NCI-H128 (cell line): ENCODE measurements around the gene CAPRIN2.

Source experiments
- DNase-seq: peaks from one replicate; lab custom pipeline; 2025; ENCODE audit not compliant: unreplicated experiment; lab: John Stamatoyannopoulos, UW

Gene CAPRIN2

GRCh38 chr12:30769802-30770201 is 15.1 kb upstream of the CAPRIN2 start:
- DNase-seq, result no peak

GRCh38 chr12:30764251-30764650 is 9.5 kb upstream of the CAPRIN2 start:
- no peak for DNase-seq

- no peak for DNase-seq
Measured at GRCh38 chr12:30763053-30763452, 8.3 kb upstream of the CAPRIN2 start.

- no peak for DNase-seq
Measured at GRCh38 chr12:30761730-30762129, 7.0 kb upstream of the CAPRIN2 start.

GRCh38 chr12:30757316-30757715 is 2.6 kb upstream of the CAPRIN2 start:
- no peak for DNase-seq

- DNase-seq, result no peak
Measured at GRCh38 chr12:30756074-30756473, 1.3 kb upstream of the CAPRIN2 start.

GRCh38 chr12:30755395-30755762 is 628 bp upstream of the CAPRIN2 start:
- DNase-seq, result no peak

- DNase-seq, result no peak
Measured at GRCh38 chr12:30754383-30754749, 385 bp downstream of the CAPRIN2 start.

- no peak for DNase-seq
Measured at GRCh38 chr12:30753751-30754382, 884 bp downstream of the CAPRIN2 start.

GRCh38 chr12:30753233-30753632 is 1.5 kb downstream of the CAPRIN2 start:
- no peak for DNase-seq

- DNase-seq, result no peak
Measured at GRCh38 chr12:30752255-30752654, 2.5 kb downstream of the CAPRIN2 start.

GRCh38 chr12:30748147-30748546 is 6.6 kb downstream of the CAPRIN2 start:
- no peak for DNase-seq

GRCh38 chr12:30746190-30746589 is 8.6 kb downstream of the CAPRIN2 start:
- DNase-seq, result no peak

- no peak for DNase-seq
Measured at GRCh38 chr12:30744321-30744720, 10.4 kb downstream of the CAPRIN2 start.

GRCh38 chr12:30740274-30740673 is 14.5 kb downstream of the CAPRIN2 start:
- DNase-seq, result no peak

GRCh38 chr12:30739020-30739419 is 15.7 kb downstream of the CAPRIN2 start:
- no peak for DNase-seq

GRCh38 chr12:30732954-30733637 is 21.7 kb downstream of the CAPRIN2 start:
- no peak for DNase-seq

GRCh38 chr12:30730011-30730410 is 24.7 kb downstream of the CAPRIN2 start:
- DNase-seq, result no peak

GRCh38 chr12:30729547-30729946 is 25.2 kb downstream of the CAPRIN2 start:
- DNase-seq, result no peak

- no peak for DNase-seq
Measured at GRCh38 chr12:30726647-30727046, 28.1 kb downstream of the CAPRIN2 start.

GRCh38 chr12:30725739-30726138 is 29.0 kb downstream of the CAPRIN2 start:
- DNase-seq, result no peak

GRCh38 chr12:30719060-30719459 is 35.7 kb downstream of the CAPRIN2 start:
- no peak for DNase-seq
